ENCODE results near the gene SSX2IP.
"Not testable (repeated sequence)": the region's sequence is repeated elsewhere in the genome, so short reads cannot be mapped to it uniquely, and the experiment has no call there.

The SSX2IP gene
- total RNA-seq = 2.0 to 28.2 (median 13.4) reads per million in 18 experiments

- DNase-seq = peak; percentile 97
These were observed at the start of gene SSX2IP for GRCh38 chr1:84690397-84691121. Gene SSX2IP (minus strand): TSS chr1:84690461. CDS start chr1:84671219, 19,242 bp downstream.

- DNase-seq = no peak
These were observed 48.0 kb upstream of the SSX2IP start for GRCh38 chr1:84738237-84738636.

- no peak for DNase-seq
These were observed 47.3 kb upstream of the SSX2IP start for GRCh38 chr1:84737590-84737989.

- DNase-seq = no peak
These were observed 46.7 kb upstream of the SSX2IP start for GRCh38 chr1:84736944-84737343.

- DNase-seq = no peak
These were observed 46.2 kb upstream of the SSX2IP start for GRCh38 chr1:84736445-84736844.

- no peak for DNase-seq
These were observed 45.2 kb upstream of the SSX2IP start for GRCh38 chr1:84735483-84735882.

GRCh38 chr1:84732520-84732919 lies 42.3 kb upstream of the SSX2IP start:
- no peak for DNase-seq

GRCh38 chr1:84731519-84731918 lies 41.3 kb upstream of the SSX2IP start:
- no peak for DNase-seq

- not testable (repeated sequence) for DNase-seq
These were observed 37.5 kb upstream of the SSX2IP start for GRCh38 chr1:84727711-84728110.

GRCh38 chr1:84726593-84727499 lies 36.6 kb upstream of the SSX2IP start:
- no peak for DNase-seq

GRCh38 chr1:84724128-84724860 lies 34.0 kb upstream of the SSX2IP start:
- DNase-seq = peak; percentile 14 to 26

- no peak for DNase-seq
These were observed 32.5 kb upstream of the SSX2IP start for GRCh38 chr1:84722794-84723193.

- not testable (repeated sequence) for DNase-seq
These were observed 31.6 kb upstream of the SSX2IP start for GRCh38 chr1:84721872-84722271.

- DNase-seq = no peak
These were observed 30.9 kb upstream of the SSX2IP start for GRCh38 chr1:84721152-84721551.

GRCh38 chr1:84720221-84720780 lies 30.0 kb upstream of the SSX2IP start:
- DNase-seq = no peak

- DNase-seq = no peak
These were observed 29.4 kb upstream of the SSX2IP start for GRCh38 chr1:84719543-84720217.

GRCh38 chr1:84715342-84716019 lies 25.2 kb upstream of the SSX2IP start:
- no peak for DNase-seq

- no peak for DNase-seq
These were observed 22.1 kb upstream of the SSX2IP start for GRCh38 chr1:84712276-84712874.

GRCh38 chr1:84711869-84712268 lies 21.6 kb upstream of the SSX2IP start:
- no peak for DNase-seq

GRCh38 chr1:84711121-84711520 lies 20.9 kb upstream of the SSX2IP start:
- DNase-seq = no peak

GRCh38 chr1:84709131-84709530 lies 18.9 kb upstream of the SSX2IP start:
- no peak for DNase-seq
